ENCODE results near the gene SEC16B.

Gene SEC16B

GRCh38 chr1:177944016-177944949 lies 25.6 kb downstream of the SEC16B start:
- H3K27me3 ChIP-seq (ENCODE audit: control insufficient read depth in 1 of 2, insufficient read depth in 2 of 2, low read length in 2 of 2): no peaks in the 10 kb centered on the region

GRCh38 chr1:177941976-177942375 lies 27.9 kb downstream of the SEC16B start:
- Histone ChIP-seq H3K27ac (ENCODE audit: low read depth, low read length) (no peak overlapping the region), H3K4me3 (ENCODE audit: low read depth in 1 of 2, low read length in 2 of 2) (no peak overlapping the region), H3K4me1 (ENCODE audit: control insufficient read depth in 1 of 2, insufficient read depth in 2 of 2, low read length in 2 of 2) (no peaks in the 10 kb centered on the region), H3K9me3 (ENCODE audit: control insufficient read depth in 1 of 2, low read length in 2 of 2) (no peaks in the 10 kb centered on the region), H3K27me3 (ENCODE audit: control insufficient read depth in 1 of 2, insufficient read depth in 2 of 2, low read length in 2 of 2) (no peaks in the 10 kb centered on the region), H3K9ac (ENCODE audit: low read depth in 1 of 2, low read length in 2 of 2) (no peak overlapping the region), H3K36me3 (ENCODE audit: control insufficient read depth in 1 of 2, insufficient read depth in 2 of 2, low read length in 2 of 2) (peaks cover 31 to 78% of the 10 kb centered on the region in 2 donors)

More at GRCh38 chr1:177944016-177944949, 25.6 kb downstream of the SEC16B start:
- Histone ChIP-seq H3K9ac (ENCODE audit: low read depth in 1 of 2, low read length in 2 of 2) (no peak overlapping the region), H3K9me3 (ENCODE audit: control insufficient read depth in 1 of 2, low read length in 2 of 2) (no peaks in the 10 kb centered on the region), H3K4me3 (ENCODE audit: low read depth in 1 of 2, low read length in 2 of 2) (no peak overlapping the region), H3K36me3 (ENCODE audit: control insufficient read depth in 1 of 2, insufficient read depth in 2 of 2, low read length in 2 of 2) (peaks cover 29 to 70% of the 10 kb centered on the region in 2 donors), H3K4me1 (ENCODE audit: control insufficient read depth in 1 of 2, insufficient read depth in 2 of 2, low read length in 2 of 2) (no peaks in the 10 kb centered on the region), H3K27ac (ENCODE audit: low read depth, low read length) (no peak overlapping the region)

GRCh38 chr1:177940682-177941081 lies 29.2 kb downstream of the SEC16B start:
- no peak overlapping the region for H3K4me3 ChIP-seq (ENCODE audit: low read depth in 1 of 2, low read length in 2 of 2)
- no peak overlapping the region for H3K27ac ChIP-seq (ENCODE audit: low read depth, low read length)
- no peak overlapping the region for H3K9ac ChIP-seq (ENCODE audit: low read depth in 1 of 2, low read length in 2 of 2)
- H3K4me1 ChIP-seq (ENCODE audit: control insufficient read depth in 1 of 2, insufficient read depth in 2 of 2, low read length in 2 of 2): no peaks in the 10 kb centered on the region
- no peaks in the 10 kb centered on the region for H3K27me3 ChIP-seq (ENCODE audit: control insufficient read depth in 1 of 2, insufficient read depth in 2 of 2, low read length in 2 of 2)
- H3K9me3 ChIP-seq (ENCODE audit: control insufficient read depth in 1 of 2, low read length in 2 of 2): no peaks in the 10 kb centered on the region
- H3K36me3 ChIP-seq (ENCODE audit: control insufficient read depth in 1 of 2, insufficient read depth in 2 of 2, low read length in 2 of 2): peaks cover 31 to 81% of the 10 kb centered on the region in 2 donors

- no peaks in the 10 kb centered on the region for H3K9me3 ChIP-seq (ENCODE audit: control insufficient read depth in 1 of 2, low read length in 2 of 2)
- H3K9ac ChIP-seq (ENCODE audit: low read depth in 1 of 2, low read length in 2 of 2): no peak overlapping the region
- peaks cover 19 to 78% of the 10 kb centered on the region in 2 donors for H3K36me3 ChIP-seq (ENCODE audit: control insufficient read depth in 1 of 2, insufficient read depth in 2 of 2, low read length in 2 of 2)
- H3K27ac ChIP-seq (ENCODE audit: low read depth, low read length): no peak overlapping the region
- no peaks in the 10 kb centered on the region for H3K4me1 ChIP-seq (ENCODE audit: control insufficient read depth in 1 of 2, insufficient read depth in 2 of 2, low read length in 2 of 2)
- no peak overlapping the region for H3K4me3 ChIP-seq (ENCODE audit: low read depth in 1 of 2, low read length in 2 of 2)
- H3K27me3 ChIP-seq (ENCODE audit: control insufficient read depth in 1 of 2, insufficient read depth in 2 of 2, low read length in 2 of 2): no peaks in the 10 kb centered on the region
Observed at GRCh38 chr1:177937931-177938330, 31.9 kb downstream of the SEC16B start.

GRCh38 chr1:177937174-177937770 lies 32.6 kb downstream of the SEC16B start:
- no peak overlapping the region for H3K4me3 ChIP-seq (ENCODE audit: low read depth in 1 of 2, low read length in 2 of 2)
- no peak overlapping the region for H3K9ac ChIP-seq (ENCODE audit: low read depth in 1 of 2, low read length in 2 of 2)
- H3K27me3 ChIP-seq (ENCODE audit: control insufficient read depth in 1 of 2, insufficient read depth in 2 of 2, low read length in 2 of 2): no peaks in the 10 kb centered on the region
- H3K4me1 ChIP-seq (ENCODE audit: control insufficient read depth in 1 of 2, insufficient read depth in 2 of 2, low read length in 2 of 2): no peaks in the 10 kb centered on the region
- H3K27ac ChIP-seq (ENCODE audit: low read depth, low read length): no peak overlapping the region
- peaks cover 19 to 79% of the 10 kb centered on the region in 2 donors for H3K36me3 ChIP-seq (ENCODE audit: control insufficient read depth in 1 of 2, insufficient read depth in 2 of 2, low read length in 2 of 2)
- no peaks in the 10 kb centered on the region for H3K9me3 ChIP-seq (ENCODE audit: control insufficient read depth in 1 of 2, low read length in 2 of 2)

- Histone ChIP-seq H3K4me1 (ENCODE audit: control insufficient read depth in 1 of 2, insufficient read depth in 2 of 2, low read length in 2 of 2) (no peaks in the 10 kb centered on the region), H3K36me3 (ENCODE audit: control insufficient read depth in 1 of 2, insufficient read depth in 2 of 2, low read length in 2 of 2) (peaks cover 11 to 83% of the 10 kb centered on the region in 2 donors), H3K9ac (ENCODE audit: low read depth in 1 of 2, low read length in 2 of 2) (no peak overlapping the region), H3K4me3 (ENCODE audit: low read depth in 1 of 2, low read length in 2 of 2) (no peak overlapping the region), H3K9me3 (ENCODE audit: control insufficient read depth in 1 of 2, low read length in 2 of 2) (no peaks in the 10 kb centered on the region), H3K27me3 (ENCODE audit: control insufficient read depth in 1 of 2, insufficient read depth in 2 of 2, low read length in 2 of 2) (no peaks in the 10 kb centered on the region), H3K27ac (ENCODE audit: low read depth, low read length) (no peak overlapping the region)
Observed at GRCh38 chr1:177935638-177936415, 34.0 kb downstream of the SEC16B start.

- Histone ChIP-seq H3K9ac (ENCODE audit: low read depth in 1 of 2, low read length in 2 of 2) (no peak overlapping the region), H3K27me3 (ENCODE audit: control insufficient read depth in 1 of 2, insufficient read depth in 2 of 2, low read length in 2 of 2) (no peaks in the 10 kb centered on the region), H3K27ac (ENCODE audit: low read depth, low read length) (no peak overlapping the region), H3K36me3 (ENCODE audit: control insufficient read depth in 1 of 2, insufficient read depth in 2 of 2, low read length in 2 of 2) (peaks cover 15 to 83% of the 10 kb centered on the region in 2 donors), H3K4me1 (ENCODE audit: control insufficient read depth in 1 of 2, insufficient read depth in 2 of 2, low read length in 2 of 2) (no peaks in the 10 kb centered on the region), H3K9me3 (ENCODE audit: control insufficient read depth in 1 of 2, low read length in 2 of 2) (no peaks in the 10 kb centered on the region), H3K4me3 (ENCODE audit: low read depth in 1 of 2, low read length in 2 of 2) (no peak overlapping the region)
Observed at GRCh38 chr1:177934927-177935326, 34.9 kb downstream of the SEC16B start.

- Histone ChIP-seq H3K4me3 (ENCODE audit: low read depth in 1 of 2, low read length in 2 of 2) (no peak overlapping the region), H3K9ac (ENCODE audit: low read depth in 1 of 2, low read length in 2 of 2) (no peak overlapping the region), H3K9me3 (ENCODE audit: control insufficient read depth in 1 of 2, low read length in 2 of 2) (no peaks in the 10 kb centered on the region), H3K27me3 (ENCODE audit: control insufficient read depth in 1 of 2, insufficient read depth in 2 of 2, low read length in 2 of 2) (no peaks in the 10 kb centered on the region), H3K4me1 (ENCODE audit: control insufficient read depth in 1 of 2, insufficient read depth in 2 of 2, low read length in 2 of 2) (no peaks in the 10 kb centered on the region), H3K36me3 (ENCODE audit: control insufficient read depth in 1 of 2, insufficient read depth in 2 of 2, low read length in 2 of 2) (peaks cover 15 to 85% of the 10 kb centered on the region in 2 donors), H3K27ac (ENCODE audit: low read depth, low read length) (no peak overlapping the region)
Observed at GRCh38 chr1:177934461-177934860, 35.4 kb downstream of the SEC16B start.

- no peaks in the 10 kb centered on the region for H3K27me3 ChIP-seq (ENCODE audit: control insufficient read depth in 1 of 2, insufficient read depth in 2 of 2, low read length in 2 of 2)
- no peaks in the 10 kb centered on the region for H3K9me3 ChIP-seq (ENCODE audit: control insufficient read depth in 1 of 2, low read length in 2 of 2)
- H3K36me3 ChIP-seq (ENCODE audit: control insufficient read depth in 1 of 2, insufficient read depth in 2 of 2, low read length in 2 of 2): peaks cover 15 to 86% of the 10 kb centered on the region in 2 donors
- no peak overlapping the region for H3K27ac ChIP-seq (ENCODE audit: low read depth, low read length)
- H3K9ac ChIP-seq (ENCODE audit: low read depth in 1 of 2, low read length in 2 of 2): no peak overlapping the region
- H3K4me3 ChIP-seq (ENCODE audit: low read depth in 1 of 2, low read length in 2 of 2): no peak overlapping the region
- H3K4me1 ChIP-seq (ENCODE audit: control insufficient read depth in 1 of 2, insufficient read depth in 2 of 2, low read length in 2 of 2): no peaks in the 10 kb centered on the region
Observed at GRCh38 chr1:177933881-177934280, 36.0 kb downstream of the SEC16B start.

GRCh38 chr1:177932123-177932522 lies 37.7 kb downstream of the SEC16B start:
- H3K27me3 ChIP-seq (ENCODE audit: control insufficient read depth in 1 of 2, insufficient read depth in 2 of 2, low read length in 2 of 2): no peaks in the 10 kb centered on the region
- H3K9me3 ChIP-seq (ENCODE audit: control insufficient read depth in 1 of 2, low read length in 2 of 2): no peaks in the 10 kb centered on the region
- no peaks in the 10 kb centered on the region for H3K4me1 ChIP-seq (ENCODE audit: control insufficient read depth in 1 of 2, insufficient read depth in 2 of 2, low read length in 2 of 2)
- no peak overlapping the region for H3K27ac ChIP-seq (ENCODE audit: low read depth, low read length)
- H3K4me3 ChIP-seq (ENCODE audit: low read depth in 1 of 2, low read length in 2 of 2): no peak overlapping the region
- peaks cover 15 to 88% of the 10 kb centered on the region in 2 donors for H3K36me3 ChIP-seq (ENCODE audit: control insufficient read depth in 1 of 2, insufficient read depth in 2 of 2, low read length in 2 of 2)
- no peak overlapping the region for H3K9ac ChIP-seq (ENCODE audit: low read depth in 1 of 2, low read length in 2 of 2)
